ENCODE measurements around the gene AMIGO2. TPM values are rescaled to one million over a fixed set of nuclear protein-coding genes. Genes with fewer than 3 reads are reported as not detected.

The AMIGO2 gene
- total and polyA plus RNA-seq, 2 experiments from 2014 or later: 1.8 to 3.8 TPM

- no peaks in the 10 kb centered on the region for H3F3A ChIP-seq (replicated peaks; ENCODE audit: low read depth)
- no peaks in the 10 kb centered on the region for H3K9me2 ChIP-seq (ENCODE audit: insufficient read depth)
- H2AFZ ChIP-seq: peak overlapping the region; percentile 20; the same call in 1 of the 2 replicates
- H3K79me2 ChIP-seq (replicated peaks; ENCODE audit: insufficient read depth): no peaks in the 10 kb centered on the region
- TF ChIP-seq NANOG (IDR thresholded peaks at IDR 0.05; ENCODE audit: borderline replicate concordance): no peak
- no peak for TF ChIP-seq JUNB (IDR thresholded peaks at IDR 0.05; ENCODE audit: unreplicated experiment)
- TF ChIP-seq EZH2phosphoT487 (IDR thresholded peaks at IDR 0.05; ENCODE audit: unreplicated experiment): no peak
- TF ChIP-seq REST (IDR thresholded peaks at IDR 0.05; ENCODE audit: unreplicated experiment): no peak
- TF ChIP-seq EZH2 (IDR thresholded peaks at IDR 0.05; ENCODE audit: low read depth, unreplicated experiment): no peak
- peak; percentile 69 to 77 for TF ChIP-seq CTCF (conservative IDR thresholded peaks at IDR 0.05; ENCODE audit: low read depth in 2 of 2)
- no peak for TF ChIP-seq ZNF462 (CRISPR knock-in tag; IDR thresholded peaks at IDR 0.05)
- H3K27ac Mint-ChIP-seq: no peak overlapping the region
- no peaks in the 10 kb centered on the region for H3K9me3 Mint-ChIP-seq
- H3K36me3 ChIP-seq (ENCODE audit: insufficient read depth): no peaks in the 10 kb centered on the region
- no peak overlapping the region for H3K4me3 Mint-ChIP-seq
- no peak overlapping the region for H3K27ac ChIP-seq (ENCODE audit: low read depth)
- peaks cover 4% of the 10 kb centered on the region; the same call in 1 of the 2 replicates for H3K4me1 ChIP-seq (ENCODE audit: insufficient read depth)
- H3K27me3 Mint-ChIP-seq (ENCODE audit: insufficient read depth, low read depth, poor library complexity): peaks cover 1% of the 10 kb centered on the region
- H3K4me3 ChIP-seq: no peak overlapping the region
- H3K36me3 Mint-ChIP-seq (ENCODE audit: low read depth): no peaks in the 10 kb centered on the region
- H4K20me1 ChIP-seq (replicated peaks; ENCODE audit: insufficient read depth): no peaks in the 10 kb centered on the region
- no peaks in the 10 kb centered on the region for H3K27me3 ChIP-seq (ENCODE audit: insufficient read depth)
- peaks cover 35% of the 10 kb centered on the region for H3K4me1 Mint-ChIP-seq
- DNase-seq (ENCODE audit: low spot score) (peak; percentile 82), ATAC-seq (peak; percentile 80)
- H3K4me2 ChIP-seq: no peak overlapping the region
Observed at GRCh38 chr12:47071241-47071852, 8.4 kb downstream of the AMIGO2 start.
